KG1 (cell line): ENCODE data around the gene C15orf62.

Source experiments
- DNase-seq: peaks from one replicate; lab custom pipeline; 2025; lab: John Stamatoyannopoulos, UW

Gene C15orf62

DNA sequence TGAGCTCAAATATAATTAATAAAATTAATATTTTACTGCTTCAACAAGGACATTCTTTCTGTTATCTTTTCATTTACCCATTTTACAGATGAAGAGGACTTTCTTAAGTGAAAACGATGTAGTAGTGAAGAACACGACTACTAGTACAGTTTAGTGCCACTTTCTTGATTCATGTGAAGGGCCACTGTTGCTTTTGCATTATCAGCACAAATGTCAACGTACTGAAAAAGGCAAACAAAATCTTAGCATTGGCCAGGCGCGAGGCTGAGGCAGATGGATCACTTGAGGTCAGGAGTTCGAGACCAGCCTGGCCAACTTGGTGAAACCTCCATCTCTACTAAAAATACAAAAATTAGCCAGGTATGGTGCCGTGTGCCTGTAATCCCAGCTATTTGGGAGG is 49.3 kb downstream of the C15orf62 start:
- DNase-seq = no peak

DNA sequence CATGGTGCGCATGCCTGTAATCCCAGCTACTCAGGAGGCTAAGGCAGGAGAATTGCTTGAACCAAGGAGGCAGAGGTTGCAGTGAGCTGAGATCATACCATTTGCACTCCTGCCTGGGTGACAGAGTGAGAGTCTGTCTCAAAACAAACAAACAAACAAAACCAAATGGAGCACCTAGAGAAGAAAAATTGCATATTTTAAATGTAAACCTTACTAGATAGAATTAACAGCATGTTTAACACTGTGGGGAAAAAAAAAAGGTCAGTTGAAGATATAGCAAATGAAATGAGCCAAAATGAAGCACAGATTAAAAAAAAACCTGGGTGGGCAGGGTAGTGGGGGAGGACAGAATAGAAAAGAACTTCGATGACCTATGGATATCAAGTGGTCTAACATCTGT is 51.4 kb downstream of the C15orf62 start:
- DNase-seq = no peak
